Ovary (tissue), 9 donors: Measurements from ENCODE around the gene DOLK. TPM values are rescaled to one million over a fixed set of nuclear protein-coding genes. Genes with fewer than 3 reads are reported as not detected.
A peak's percentile ranks its signal among the peaks of the same experiment; 100 is the strongest.
"Not testable (repeated sequence)": the region's sequence is repeated elsewhere in the genome, so short reads cannot be mapped to it uniquely, and the experiment has no call there.

ENCODE experiments used
- DNase-seq, 5 donors: peaks; one replicate each; pipeline ENCODE4 v3.0.0-alpha.2; 2019 to 2020
- H3K27ac ChIP-seq, 2 donors: fragments of 200-600 bp; one replicate each; pipeline versions ENCODE4 v1.5.1 to v1.8.0; 2019 to 2022
- H3K27me3 ChIP-seq: fragments of 200-600 bp; one replicate; pipeline ENCODE4 v1.8.0; 2022
- H3K36me3 ChIP-seq: fragments of 200-600 bp; sonication (generic); one replicate; pipeline ENCODE4 v1.5.1; 2019
- H3K4me1 ChIP-seq: one replicate; pipeline ENCODE4 v1.8.1; 2013; ENCODE audit warnings: mild to moderate bottlenecking, moderate library complexity; ENCODE audit not compliant: insufficient read depth
- H3K4me3 ChIP-seq: fragments of 200-600 bp; sonication (generic); one replicate; pipeline ENCODE4 v1.5.1; 2017
- H3K9me3 ChIP-seq, 2 donors: fragments of 200-600 bp in 1 of 2; sonication (generic) in 1 of 2; one replicate each; pipeline versions ENCODE4 v1.5.1 to v1.8.1; 2013 to 2019; ENCODE audit warnings: mild to moderate bottlenecking in 1 of 2, moderate library complexity in 1 of 2
- CTCF ChIP-seq, 3 donors: fragments of 450-650 bp in 2 of 3; fragments of 200-600 bp in 1 of 3; IDR thresholded peaks; one replicate each; pipeline versions ENCODE4 v1.5.1 to v1.8.0; 2016 to 2022; ENCODE audit warnings: antibody characterized with exemption in 3 of 3, mild to moderate bottlenecking in 1 of 3
- EP300 ChIP-seq: sonication (generic); formaldehyde crosslinking; IDR thresholded peaks from one replicate; pipeline ENCODE4 v1.6.1; 2017; ENCODE audit warnings: antibody characterized with exemption
- POLR2A ChIP-seq: fragments of 450-650 bp; IDR thresholded peaks from one replicate; pipeline ENCODE4 v1.6.1; 2017; ENCODE audit warnings: antibody characterized with exemption, mild to moderate bottlenecking, moderate library complexity
- WGBS, 3 donors: extraction: QIAGEN DNeasy Blood & Tissue Kit in 1 of 3; methylation state at CpG; one replicate each; pipeline versions ENCODE4 v1.1.5 to v1.1.7; 2013 to 2017; 5-methylcytosine and 5-hydroxymethylcytosine counted together
- intact Hi-C, 4 donors: fragments of 100-400 bp; cut with DNase I; formaldehyde crosslinking; loops; one replicate each; pipeline versions ENCODE4 v1.11.0 to v1.15.1; 2022 to 2023
- polyA plus RNA-seq, 2 donors: library from polyadenylated mRNA; stranded (reverse); fragments of 200-250 nt in 1 of 2; fragments of 350-450 nt in 1 of 2; fragmentation: Illumina TruSeq in 1 of 2; extraction: RNeasy Lipid Tissue Mini Kit (QIAGEN cat#74804) in 1 of 2; gene quantifications; one replicate each; pipeline ENCODE4 v1.2.3, GENCODE V29; 2013 to 2014
- total RNA-seq, 7 donors: library from RNA; depleted of rRNA in 2 of 7; stranded (reverse); fragments of >200 nt in 2 of 7; fragmentation: NEBNext Ultra II Directional in 3 of 7; extraction: Animal tissue kit (Norgen Biotek cat#: 25700) in 3 of 7; gene quantifications; one replicate each; pipeline versions ENCODE4 v1.1.0 to v1.2.4, GENCODE V29; 2016 to 2023
- donor health status: DM: no; HTN: no; CAD: no; lungs with moderate emphysema.
- donor health status: DM: no; HTN: no; CAD: no.
- donor health status: Bipolar disorder and iron deficiency.
- donor health status: DM: yes; HTN: yes; CAD: no.
- donor health status: DM: no; HTN: no; CAD: no.
- donor health status: DM: yes; HTN: yes; CAD: no.

DOLK gene
- total and polyA plus RNA-seq, 9 donors: 6.1 to 14.9 (median 12.0) TPM

- Histone ChIP-seq H3K27ac (peak overlapping the region; percentile 59 to 94), H3K36me3 (no peaks in the 10 kb centered on the region), H3K4me1 (peaks cover 9% of the 10 kb centered on the region), H3K9me3 (no peaks in the 10 kb centered on the region), H3K4me3 (peak overlapping the region; percentile 98), H3K27me3 (no peaks in the 10 kb centered on the region)
- intact Hi-C loops: no loop called here
- DNase-seq: no peak
- TF ChIP-seq EP300: no peak
- TF ChIP-seq CTCF (IDR thresholded peaks at IDR 0.05): no peak
- no peak for TF ChIP-seq POLR2A
- WGBS, 3 donors: 1 to 2% (median 2%) methylated on average over 9 to 20 of the region's 20 CpGs
These were observed 201 bp downstream of the DOLK start for GRCh38 chr9:128947277-128947526.

GRCh38 chr9:128946571-128947276, 679 bp downstream of the DOLK start:
- H3K36me3 ChIP-seq: no peaks in the 10 kb centered on the region
- peak in 2 of 5 donors; percentile 33 to 35 for DNase-seq
- intact Hi-C loops: no loop called here
- H3K4me3 ChIP-seq: peak overlapping the region; percentile 98
- TF ChIP-seq CTCF (IDR thresholded peaks at IDR 0.05): no peak
- no peak for TF ChIP-seq EP300
- TF ChIP-seq POLR2A: no peak
- no peaks in the 10 kb centered on the region for H3K9me3 ChIP-seq
- H3K27ac ChIP-seq: peak overlapping the region; percentile 59 to 94
- H3K4me1 ChIP-seq: peaks cover 9% of the 10 kb centered on the region
- 22 to 27% (median 24%) methylated on average over 30 of the region's 30 CpGs for WGBS, 3 donors
- no peaks in the 10 kb centered on the region for H3K27me3 ChIP-seq

GRCh38 chr9:128945798-128946501, 1.5 kb downstream of the DOLK start:
- TF ChIP-seq CTCF (IDR thresholded peaks at IDR 0.05) (no peak), POLR2A (no peak), EP300 (no peak)
- no peak overlapping the region for H3K4me3 ChIP-seq
- peak in 2 of 5 donors; percentile 28 to 34 for DNase-seq
- no peaks in the 10 kb centered on the region for H3K36me3 ChIP-seq
- WGBS, 3 donors: 95 to 97% (median 95%) methylated on average over 19 of the region's 19 CpGs
- intact Hi-C loops: no loop called here
- H3K27me3 ChIP-seq: no peaks in the 10 kb centered on the region
- no peaks in the 10 kb centered on the region for H3K9me3 ChIP-seq
- H3K4me1 ChIP-seq: peaks cover 9% of the 10 kb centered on the region
- H3K27ac ChIP-seq: no peak overlapping the region

- H3K27ac ChIP-seq, H3K27me3 ChIP-seq, H3K9me3 ChIP-seq, H3K36me3 ChIP-seq, intact Hi-C loops, H3K4me1 ChIP-seq, H3K4me3 ChIP-seq: not testable (repeated sequence)
- peak in 1 of 5 donors; percentile 19 for DNase-seq
- 81 to 88% (median 82%) methylated on average over 7 of the region's 7 CpGs for WGBS, 3 donors
These were observed 2.4 kb downstream of the DOLK start for GRCh38 chr9:128944966-128945365.
